Trophoblast cell (in vitro differentiated cells and primary cell): ENCODE measurements around the gene SEMA3G. TPM values are rescaled to one million over a fixed set of nuclear protein-coding genes. Genes with fewer than 3 reads are reported as not detected.
A peak's percentile ranks its signal among the peaks of the same experiment; 100 is the strongest.

ENCODE experiments used
- DNase-seq, 2 donors: peaks; one replicate each; pipeline ENCODE4 v3.0.0-alpha.2; 2016
- H2AFZ ChIP-seq: 2 replicates; pipeline ENCODE4 v1.6.1; 2013; ENCODE audit warnings: low read length, moderate library complexity, mild to moderate bottlenecking; ENCODE audit not compliant: insufficient read depth, poor library complexity
- H2AK5ac ChIP-seq: 2 replicates; pipeline ENCODE4 v1.6.1; 2013; ENCODE audit warnings: mild to moderate bottlenecking, low read length
- H2BK120ac ChIP-seq: 2 replicates; pipeline ENCODE4 v1.6.1; 2013; ENCODE audit warnings: low read length, mild to moderate bottlenecking, moderate library complexity; ENCODE audit not compliant: insufficient read depth, poor library complexity
- H2BK12ac ChIP-seq: 2 replicates; pipeline ENCODE4 v1.6.1; 2013; ENCODE audit warnings: mild to moderate bottlenecking, low read length, moderate library complexity
- H2BK5ac ChIP-seq: 2 replicates; pipeline ENCODE4 v1.6.1; 2013; ENCODE audit warnings: low read length, low read depth, moderate library complexity, mild to moderate bottlenecking; ENCODE audit not compliant: poor library complexity
- H3K14ac ChIP-seq: 2 replicates; pipeline ENCODE4 v1.6.1; 2013; ENCODE audit warnings: mild to moderate bottlenecking, low read length
- H3K18ac ChIP-seq: 2 replicates; pipeline ENCODE4 v1.6.1; 2013; ENCODE audit warnings: mild to moderate bottlenecking, low read length
- H3K23ac ChIP-seq: 2 replicates; pipeline ENCODE4 v1.6.1; 2013; ENCODE audit warnings: low read length
- H3K27ac ChIP-seq: 2 replicates; pipeline ENCODE4 v1.5.1; 2013; ENCODE audit warnings: low read depth, mild to moderate bottlenecking, inconsistent platforms, low read length, moderate library complexity
- H3K27me3 ChIP-seq: 2 replicates; pipeline ENCODE4 v1.6.1; 2013; ENCODE audit warnings: inconsistent platforms, mild to moderate bottlenecking, low read length, moderate library complexity; ENCODE audit not compliant: insufficient read depth
- H3K36me3 ChIP-seq, 2 experiments: 1 replicate in 1 of 2; 2 replicates in 1 of 2; pipeline ENCODE4 v1.6.1; 2013; ENCODE audit warnings: low read length in 2 of 2, mild to moderate bottlenecking in 2 of 2, moderate library complexity in 1 of 2; ENCODE audit not compliant: insufficient read depth in 2 of 2, control insufficient read depth in 1 of 2
- H3K4ac ChIP-seq: 2 replicates; pipeline ENCODE4 v1.6.1; 2013; ENCODE audit warnings: low read depth, mild to moderate bottlenecking, low read length, moderate library complexity
- H3K4me1 ChIP-seq, 2 experiments: 1 replicate in 1 of 2; 2 replicates in 1 of 2; pipeline ENCODE4 v1.6.1; 2013; ENCODE audit warnings: low read length in 2 of 2, mild to moderate bottlenecking in 2 of 2, moderate library complexity in 1 of 2; ENCODE audit not compliant: insufficient read depth in 2 of 2, control insufficient read depth in 1 of 2
- H3K4me2 ChIP-seq: 2 replicates; pipeline ENCODE4 v1.6.1; 2013; ENCODE audit warnings: inconsistent platforms, mild to moderate bottlenecking, low read length, moderate library complexity
- H3K4me3 ChIP-seq: 2 replicates; pipeline ENCODE4 v1.5.1; 2013; ENCODE audit warnings: mild to moderate bottlenecking, low read depth, low read length, inconsistent platforms
- H3K79me1 ChIP-seq: one replicate; pipeline ENCODE4 v1.6.1; 2013; ENCODE audit warnings: low read length
- H3K79me2 ChIP-seq: 2 replicates; pipeline ENCODE4 v1.6.1; 2013; ENCODE audit warnings: low read length, mild to moderate bottlenecking; ENCODE audit not compliant: control insufficient read depth, insufficient read depth, poor library complexity
- H3K9ac ChIP-seq: 2 replicates; pipeline ENCODE4 v1.6.1; 2013; ENCODE audit warnings: mild to moderate bottlenecking, low read length
- H3K9me3 ChIP-seq: 2 replicates; pipeline ENCODE4 v1.6.1; 2013; ENCODE audit warnings: low read depth, mild to moderate bottlenecking, control low read depth, inconsistent platforms, low read length; ENCODE audit not compliant: insufficient read depth
- H4K12ac ChIP-seq: 2 replicates; pipeline ENCODE4 v1.6.1; 2013; ENCODE audit warnings: low read depth, mild to moderate bottlenecking, low read length, moderate library complexity
- H4K8ac ChIP-seq: 2 replicates; pipeline ENCODE4 v1.6.1; 2013; ENCODE audit warnings: low read depth, mild to moderate bottlenecking, low read length, moderate library complexity
- H4K91ac ChIP-seq: one replicate; pipeline ENCODE4 v1.6.1; 2013; ENCODE audit warnings: low read depth, mild to moderate bottlenecking, low read length, moderate library complexity
- WGBS: extraction: QIAGEN DNeasy Blood & Tissue Kit; methylation state at CpG from one replicate; pipeline ENCODE4 v1.1.7; 2013; ENCODE audit warnings: missing lambda C conversion rate; ENCODE audit not compliant: insufficient read length, insufficient coverage; ENCODE audit errors: extremely low coverage; 5-methylcytosine and 5-hydroxymethylcytosine counted together
- polyA plus RNA-seq: library from polyadenylated mRNA; stranded (reverse); fragments of 200-250 nt; gene quantifications from 2 replicates; pipeline ENCODE4 v1.2.3, GENCODE V29; 2013

SEMA3G gene
- polyA plus RNA-seq: 1.1 TPM in 2 replicates

- H4K8ac ChIP-seq: no peak within 1 kb of the TSS
- peak; percentile 33 to 68 for DNase-seq
- H3K4me3 ChIP-seq: peak within 1 kb of the TSS; percentile 47
- no peaks in the 10 kb centered on the region for H3K36me3 ChIP-seq
- H3K18ac ChIP-seq: no peak within 1 kb of the TSS
- H2BK120ac ChIP-seq: no peak within 1 kb of the TSS
- no peak within 1 kb of the TSS for H2AFZ ChIP-seq
- no peak within 1 kb of the TSS for H2AK5ac ChIP-seq
- H4K12ac ChIP-seq: no peak within 1 kb of the TSS
- H2BK5ac ChIP-seq: no peak within 1 kb of the TSS
- no peak within 1 kb of the TSS for H3K4ac ChIP-seq
- H3K27ac ChIP-seq: no peak within 1 kb of the TSS
- H3K23ac ChIP-seq: no peak within 1 kb of the TSS
- H4K91ac ChIP-seq: no peak within 1 kb of the TSS
- no peaks in the 10 kb centered on the region for H3K79me1 ChIP-seq
- no peak within 1 kb of the TSS for H2BK12ac ChIP-seq
- H3K14ac ChIP-seq: no peak within 1 kb of the TSS
- no peaks in the 10 kb centered on the region for H3K27me3 ChIP-seq
- peaks cover 3% of the 10 kb centered on the region for H3K9me3 ChIP-seq
- H3K9ac ChIP-seq: no peak within 1 kb of the TSS
- peaks cover 5% of the 10 kb centered on the region in 2 experiments for H3K4me1 ChIP-seq
- H3K79me2 ChIP-seq: no peaks in the 10 kb centered on the region
- no peak within 1 kb of the TSS for H3K4me2 ChIP-seq
- WGBS: no CpG with 5 or more reads among the region's 19 CpGs
Observed at GRCh38 chr3:52444860-52445793, at the start of gene SEMA3G. SEMA3G (minus strand) TSS chr3:52445103; CDS start chr3:52445027, 76 bp downstream.

GRCh38 chr3:52494445-52494844 lies 49.5 kb upstream of the SEMA3G start:
- H3K27ac ChIP-seq: no peak overlapping the region

GRCh38 chr3:52493232-52494017 lies 48.5 kb upstream of the SEMA3G start:
- Histone ChIP-seq H3K9me3 (no peaks in the 10 kb centered on the region), H3K79me2 (no peaks in the 10 kb centered on the region), H4K91ac (no peak overlapping the region), H3K14ac (no peak overlapping the region), H2AFZ (no peak overlapping the region), H4K12ac (no peak overlapping the region), H3K9ac (no peak overlapping the region), H3K23ac (no peak overlapping the region), H2AK5ac (no peak overlapping the region), H3K36me3 (peaks cover 47 to 50% of the 10 kb centered on the region in 2 experiments), H2BK5ac (no peak overlapping the region), H2BK120ac (no peak overlapping the region), H3K79me1 (no peaks in the 10 kb centered on the region), H3K4me1 (no peaks in the 10 kb centered on the region), H3K4me3 (no peak overlapping the region), H3K4me2 (no peak overlapping the region), H3K27me3 (no peaks in the 10 kb centered on the region), H4K8ac (no peak overlapping the region), H2BK12ac (no peak overlapping the region), H3K18ac (no peak overlapping the region), H3K4ac (no peak overlapping the region), H3K27ac (no peak overlapping the region)
- no peak for DNase-seq
- no CpG with 5 or more reads among the region's 7 CpGs for WGBS

More at GRCh38 chr3:52494445-52494844, 49.5 kb upstream of the SEMA3G start:
- Histone ChIP-seq H3K79me2 (no peaks in the 10 kb centered on the region), H3K4me1 (no peaks in the 10 kb centered on the region), H3K14ac (no peak overlapping the region), H4K12ac (no peak overlapping the region), H2BK12ac (no peak overlapping the region), H3K79me1 (no peaks in the 10 kb centered on the region), H3K4me3 (no peak overlapping the region), H2AFZ (no peak overlapping the region), H3K36me3 (peaks cover 38 to 41% of the 10 kb centered on the region in 2 experiments), H3K27me3 (no peaks in the 10 kb centered on the region), H3K9me3 (no peaks in the 10 kb centered on the region), H2BK120ac (no peak overlapping the region), H3K9ac (no peak overlapping the region), H2BK5ac (no peak overlapping the region), H3K4ac (no peak overlapping the region), H3K18ac (no peak overlapping the region), H3K4me2 (no peak overlapping the region), H2AK5ac (no peak overlapping the region), H4K8ac (no peak overlapping the region), H3K23ac (no peak overlapping the region), H4K91ac (no peak overlapping the region)
- DNase-seq: no peak
- WGBS: no CpG with 5 or more reads among the region's 7 CpGs

GRCh38 chr3:52492059-52492458 lies 47.2 kb upstream of the SEMA3G start:
- Histone ChIP-seq H4K8ac (no peak overlapping the region), H3K9ac (no peak overlapping the region), H3K27ac (no peak overlapping the region), H3K4me1 (no peaks in the 10 kb centered on the region), H2BK120ac (no peak overlapping the region), H4K91ac (no peak overlapping the region), H3K4me2 (no peak overlapping the region), H3K9me3 (no peaks in the 10 kb centered on the region), H3K18ac (no peak overlapping the region), H3K79me2 (no peaks in the 10 kb centered on the region), H2BK5ac (no peak overlapping the region), H2AK5ac (no peak overlapping the region), H3K36me3 (peaks cover 61 to 63% of the 10 kb centered on the region in 2 experiments), H3K14ac (no peak overlapping the region), H3K4ac (no peak overlapping the region), H3K79me1 (no peaks in the 10 kb centered on the region), H2AFZ (no peak overlapping the region), H4K12ac (no peak overlapping the region), H3K4me3 (no peak overlapping the region), H3K27me3 (no peaks in the 10 kb centered on the region), H3K23ac (no peak overlapping the region), H2BK12ac (no peak overlapping the region)
- WGBS: no CpG with 5 or more reads among the region's 21 CpGs
- no peak for DNase-seq
